Fibroblast of peridontal ligament (primary cell): ENCODE measurements around the gene DTX4.
A peak's percentile ranks its signal among the peaks of the same experiment; 100 is the strongest.

Experiments used
- DNase-seq: peaks from one replicate; pipeline ENCODE4 v3.0.0-alpha.2; 2010; ENCODE audit errors: extremely low read depth

DTX4 gene

DNA sequence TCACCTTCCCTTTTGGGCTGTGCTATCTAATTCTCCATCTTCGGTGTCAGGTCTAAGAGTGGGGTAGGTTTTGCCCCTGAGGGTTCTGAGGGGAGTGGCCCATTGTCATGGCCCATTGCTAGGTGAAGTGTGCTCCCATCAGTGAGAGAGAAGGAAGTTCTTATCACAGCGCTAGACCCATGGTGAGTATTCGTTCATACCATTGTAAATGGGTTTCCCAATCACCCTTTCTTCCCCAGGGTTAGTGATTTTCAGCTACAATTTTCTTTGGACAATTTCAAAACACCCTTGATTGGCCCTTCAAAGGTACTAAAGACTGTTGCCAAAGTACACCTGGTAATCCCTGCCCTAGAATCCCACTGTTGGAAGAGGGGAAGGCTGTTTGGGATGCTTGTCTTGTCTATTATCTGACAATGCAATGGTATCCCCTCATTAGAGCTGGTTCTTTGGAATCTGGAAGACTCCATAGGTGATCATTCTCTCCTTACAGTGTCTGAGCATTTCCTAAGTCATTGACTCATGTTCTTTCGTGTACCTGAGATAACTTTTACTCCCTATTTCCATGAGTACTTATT, 20.6 kb downstream of the DTX4 start:
- DNase-seq, result no peak

DNA sequence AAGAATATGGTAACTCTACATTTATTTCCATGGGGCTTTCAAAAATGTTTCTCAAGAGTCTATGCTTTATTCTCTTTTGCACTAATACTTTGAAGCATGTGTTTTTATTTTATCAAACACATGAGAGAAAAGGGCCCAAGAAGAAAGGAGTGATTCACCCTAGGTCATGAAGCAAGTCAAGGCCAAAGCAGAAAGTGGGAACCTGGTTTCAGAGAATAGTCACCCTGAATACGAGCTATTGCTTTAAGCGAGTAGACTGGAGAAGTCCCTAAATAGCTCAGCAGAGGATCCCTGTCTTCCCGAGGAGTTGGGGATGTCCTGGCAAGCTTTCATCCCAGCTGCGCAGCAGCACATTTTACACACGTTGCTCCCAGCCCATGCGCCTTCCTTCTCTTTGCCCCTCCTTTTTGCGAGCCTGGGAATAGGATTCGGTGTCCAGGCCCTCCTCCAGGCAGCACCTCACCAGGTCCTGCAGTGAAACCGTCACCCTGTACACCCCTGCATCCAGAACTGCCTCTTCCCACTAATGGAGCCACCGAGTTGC, 21.7 kb downstream of the DTX4 start:
- DNase-seq, result no peak

GRCh38 chr11:59195586-59195985, 23.7 kb downstream of the DTX4 start:
- no peak for DNase-seq

DNA sequence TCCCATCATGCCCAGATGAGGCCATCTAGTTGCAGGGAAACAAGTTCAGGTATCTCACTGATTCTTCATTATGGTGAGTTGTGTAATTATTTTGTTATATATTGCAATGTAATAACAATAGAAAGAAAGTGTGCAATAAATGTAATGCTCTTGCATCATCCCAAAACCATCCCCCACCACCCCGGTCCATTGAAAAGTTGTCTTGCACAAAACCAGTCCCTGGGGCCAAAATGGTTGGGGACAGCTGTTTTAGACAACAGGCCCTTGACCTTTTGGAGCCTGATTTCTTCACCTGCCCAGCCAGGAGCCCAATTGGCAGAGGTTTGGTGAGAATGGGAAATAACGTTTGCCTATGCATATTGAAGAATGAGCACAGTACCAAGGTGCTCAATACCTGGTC, 24.8 kb downstream of the DTX4 start:
- DNase-seq, result no peak

- peak; percentile 69 for DNase-seq
Measured at GRCh38 chr11:59197991-59198390, 26.1 kb downstream of the DTX4 start.

DNA sequence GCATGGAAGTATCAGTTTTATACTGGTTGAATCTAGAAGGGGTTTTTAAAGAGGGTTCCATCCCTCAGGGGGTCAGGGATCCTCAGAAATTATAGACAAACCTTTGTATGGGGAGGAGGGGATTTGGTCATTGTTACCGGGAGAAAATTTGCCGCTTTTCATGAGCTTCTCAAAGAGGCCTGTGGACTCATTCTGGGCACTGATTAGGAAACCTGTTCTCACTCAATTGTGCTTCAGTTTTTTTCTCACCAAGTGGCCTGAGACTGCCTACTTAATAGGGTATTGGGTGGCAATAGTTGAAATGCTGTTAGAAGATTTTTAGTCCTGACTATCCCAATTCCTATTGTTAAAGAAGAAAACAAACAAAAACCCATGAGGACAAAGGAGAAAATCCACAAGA, 26.8 kb downstream of the DTX4 start:
- DNase-seq, result no peak

DNA sequence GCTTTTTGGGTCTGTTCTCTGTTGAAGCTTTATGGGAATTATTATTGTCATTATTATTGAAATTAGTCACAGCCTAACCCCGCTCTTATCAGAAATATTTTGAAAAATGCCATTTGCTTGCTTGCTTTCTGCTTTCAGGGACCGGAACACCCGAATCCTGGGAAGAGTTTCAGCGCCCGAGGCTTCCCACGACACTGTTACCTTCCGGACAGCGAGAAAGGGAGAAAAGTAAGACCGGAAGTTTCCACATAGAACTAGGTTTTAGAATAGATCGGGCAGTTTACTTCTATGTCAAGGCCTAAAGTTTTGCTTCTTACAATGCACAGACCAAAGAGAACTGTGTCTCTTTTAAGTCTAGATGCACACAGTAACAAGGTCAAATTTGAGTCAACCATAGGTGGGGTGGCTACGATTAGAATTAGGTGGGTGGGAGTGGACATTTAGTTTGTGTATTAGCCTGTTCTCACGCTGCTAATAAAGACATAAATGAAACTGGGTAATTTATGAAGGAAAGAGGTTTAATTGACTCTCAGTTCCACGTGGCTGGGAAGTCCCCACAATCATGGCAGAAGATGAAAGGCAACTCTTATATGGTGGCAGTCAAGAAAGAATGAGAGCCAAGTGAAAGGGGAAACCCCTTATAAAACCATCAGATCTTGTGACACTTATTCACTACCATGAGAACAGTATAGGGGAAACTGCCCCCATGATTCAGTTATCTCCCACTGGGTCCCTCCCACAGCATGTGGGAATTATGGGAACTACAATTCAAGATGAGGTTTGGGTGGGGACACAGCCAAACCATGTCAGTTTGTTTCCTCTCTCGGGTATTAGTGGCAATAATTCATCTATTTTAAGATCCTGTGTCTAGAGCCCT, 27.9 kb downstream of the DTX4 start:
- no peak for DNase-seq

- no peak for DNase-seq
Measured at GRCh38 chr11:59200423-59200746, 28.5 kb downstream of the DTX4 start.

DNA sequence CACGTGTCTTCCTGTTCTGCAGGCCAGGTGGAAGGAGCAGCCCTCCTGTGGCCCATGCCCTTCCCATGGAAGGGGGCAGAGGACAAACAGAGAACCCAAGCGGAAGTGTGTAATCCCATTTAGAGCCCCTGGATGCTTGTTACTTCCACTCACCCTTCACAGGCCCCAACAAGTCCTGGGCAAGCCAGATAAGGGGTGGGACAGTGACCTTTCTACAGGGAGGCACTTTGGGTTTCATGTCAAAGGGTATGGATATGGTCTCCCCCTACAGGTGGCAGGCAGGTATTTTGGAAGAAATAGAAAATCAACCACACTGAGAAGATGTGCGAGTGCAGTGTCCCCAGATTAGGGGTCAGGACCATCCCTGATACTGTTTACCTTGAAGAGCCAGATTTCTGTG, 29.4 kb downstream of the DTX4 start:
- no peak for DNase-seq

DNA sequence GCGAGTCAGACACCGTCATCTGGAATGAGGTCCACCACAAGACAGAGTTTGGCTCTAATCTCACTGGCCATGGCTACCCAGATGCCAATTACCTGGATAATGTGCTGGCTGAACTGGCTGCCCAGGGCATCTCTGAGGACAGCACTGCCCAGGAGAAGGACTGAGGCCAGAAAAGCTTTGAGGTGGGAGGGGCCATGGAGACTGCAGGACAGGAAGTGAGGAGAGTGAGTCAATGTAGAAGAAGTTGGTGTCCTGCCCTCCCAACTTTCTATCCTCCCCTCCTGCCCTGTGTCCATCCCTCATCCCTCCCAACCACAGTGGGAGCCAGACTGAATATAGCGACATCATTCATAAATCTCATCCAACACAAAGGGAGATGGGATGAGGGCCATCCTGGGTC, 32.8 kb downstream of the DTX4 start:
- DNase-seq, result no peak

DNA sequence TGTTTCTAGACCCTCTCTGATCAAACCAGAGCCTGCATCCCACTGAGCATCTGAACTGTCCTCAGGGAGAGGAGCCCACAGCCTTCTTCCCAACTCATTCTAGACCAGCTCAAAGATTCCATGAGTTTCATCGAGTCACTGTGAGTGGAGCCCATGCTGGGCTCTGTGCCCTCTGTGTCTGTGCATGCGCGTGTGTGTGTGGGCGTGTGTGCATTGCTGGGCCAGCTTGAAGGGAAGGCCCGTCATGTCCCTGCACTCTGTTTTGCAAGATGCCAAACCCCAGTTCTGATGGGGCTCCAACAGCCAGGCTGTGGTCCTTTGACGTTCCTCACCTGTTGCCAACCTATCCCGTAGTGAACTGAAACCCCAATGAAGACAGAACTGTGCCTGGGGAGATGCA, 33.7 kb downstream of the DTX4 start:
- no peak for DNase-seq

GRCh38 chr11:59206635-59207034, 34.7 kb downstream of the DTX4 start:
- DNase-seq, result peak; percentile 26

GRCh38 chr11:59207988-59208451, 36.1 kb downstream of the DTX4 start:
- DNase-seq, result peak; percentile 64

GRCh38 chr11:59208956-59209355, 37.0 kb downstream of the DTX4 start:
- DNase-seq, result peak; percentile 6

DNA sequence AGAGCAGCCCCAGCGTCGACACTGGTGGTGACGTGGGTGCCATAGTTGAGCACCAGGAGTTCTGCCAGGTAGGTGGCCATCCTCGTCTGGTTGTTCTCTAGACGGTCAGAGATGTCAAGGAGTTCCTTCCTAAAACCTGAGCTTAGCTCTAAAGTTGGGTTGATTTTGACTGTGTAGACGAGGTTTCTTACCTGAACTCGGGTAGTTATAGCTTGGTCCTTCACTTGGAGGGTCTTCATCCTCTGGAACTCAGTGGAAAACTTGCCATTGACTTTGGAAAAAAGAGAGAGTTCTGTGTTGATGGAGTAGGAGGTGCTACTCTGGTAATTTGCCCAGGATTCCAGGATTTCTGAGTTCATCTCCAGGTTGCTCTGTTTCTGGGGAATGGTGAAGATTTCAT, 40.3 kb downstream of the DTX4 start:
- no peak for DNase-seq

GRCh38 chr11:59212744-59213631, 41.1 kb downstream of the DTX4 start, which contains the start of gene MPEG1:
MPEG1 (minus strand) TSS chr11:59212927; CDS start chr11:59212865, 62 bp downstream.
- DNase-seq, result no peak

DNA sequence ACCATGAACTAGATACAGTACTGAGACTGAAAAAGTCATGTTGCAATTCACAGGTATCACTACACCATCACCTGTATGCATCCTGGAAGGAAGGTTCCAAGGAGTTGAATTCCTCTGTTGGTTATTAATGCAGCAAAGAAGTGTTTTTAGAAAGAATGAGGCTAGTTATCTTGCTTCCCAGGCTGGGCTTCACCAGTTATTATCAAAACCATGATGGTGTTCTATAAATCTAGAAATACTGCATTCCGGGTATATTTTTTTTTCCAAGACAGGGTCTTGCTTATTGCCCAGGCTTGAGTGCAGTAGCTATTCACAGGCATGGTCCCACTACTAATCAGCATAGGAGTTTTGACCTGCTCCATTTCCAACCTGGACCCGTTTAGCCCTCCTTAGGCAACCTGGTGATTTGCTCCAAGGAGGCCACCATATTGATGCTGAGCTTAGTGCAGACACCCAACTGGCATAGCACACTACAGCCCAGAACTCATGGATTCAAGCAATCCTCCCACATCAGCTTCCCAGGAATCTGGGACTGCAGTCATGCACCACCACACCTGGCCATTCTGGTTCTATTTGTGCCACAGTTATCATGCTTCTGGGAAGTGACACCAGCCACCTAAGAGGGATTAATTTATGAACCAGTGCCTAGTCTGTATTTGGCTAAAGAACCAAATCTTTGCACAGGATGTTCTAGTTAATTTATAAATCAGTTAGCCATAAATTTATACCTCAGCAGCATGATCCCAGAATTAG, 42.4 kb downstream of the DTX4 start:
- no peak for DNase-seq

DNA sequence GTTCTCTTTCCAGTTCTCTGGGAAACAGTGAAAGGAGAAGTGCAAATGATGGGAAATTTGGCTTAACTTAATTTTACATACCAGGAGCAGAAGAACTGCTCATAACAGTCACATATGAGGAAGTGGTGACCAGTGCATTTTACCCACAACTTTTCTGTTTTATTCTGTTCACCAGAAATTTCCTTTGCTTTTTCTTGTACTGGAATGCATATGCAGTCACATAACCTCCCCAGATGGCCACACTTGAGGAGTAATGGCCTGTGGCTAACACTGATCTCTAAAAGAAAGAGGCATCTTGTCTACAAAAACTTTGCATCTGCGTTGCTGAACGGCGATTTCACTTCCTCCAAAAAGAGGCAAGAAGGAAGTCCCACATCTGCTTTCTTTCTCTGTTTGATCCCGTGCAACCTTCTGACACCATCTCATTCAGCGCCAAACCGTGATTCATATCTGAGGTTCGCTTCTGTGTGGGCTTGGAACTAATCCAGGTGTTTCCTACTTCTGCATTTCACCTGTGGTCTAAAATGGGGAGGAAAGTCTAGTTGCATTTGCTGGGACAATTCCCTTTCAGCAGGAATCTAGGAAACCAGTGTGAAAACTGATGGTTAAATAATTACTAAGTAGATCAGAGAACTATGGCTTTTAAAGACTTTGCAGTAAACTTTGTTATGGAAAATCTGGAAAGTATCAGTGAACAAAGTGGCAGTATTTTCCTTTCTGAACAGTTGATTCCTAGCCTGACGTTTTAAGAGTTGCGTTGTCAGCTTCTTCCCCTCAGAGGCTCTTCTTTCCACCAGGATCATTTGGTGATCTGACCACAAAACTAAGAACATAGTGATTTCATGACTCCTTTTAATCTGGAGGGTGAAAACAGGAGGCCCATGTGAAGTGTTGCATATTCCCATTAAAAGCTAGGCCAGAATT, 45.0 kb downstream of the DTX4 start:
- peak; percentile 67 for DNase-seq

GRCh38 chr11:59218319-59218718, 46.4 kb downstream of the DTX4 start:
- DNase-seq, result no peak

DNA sequence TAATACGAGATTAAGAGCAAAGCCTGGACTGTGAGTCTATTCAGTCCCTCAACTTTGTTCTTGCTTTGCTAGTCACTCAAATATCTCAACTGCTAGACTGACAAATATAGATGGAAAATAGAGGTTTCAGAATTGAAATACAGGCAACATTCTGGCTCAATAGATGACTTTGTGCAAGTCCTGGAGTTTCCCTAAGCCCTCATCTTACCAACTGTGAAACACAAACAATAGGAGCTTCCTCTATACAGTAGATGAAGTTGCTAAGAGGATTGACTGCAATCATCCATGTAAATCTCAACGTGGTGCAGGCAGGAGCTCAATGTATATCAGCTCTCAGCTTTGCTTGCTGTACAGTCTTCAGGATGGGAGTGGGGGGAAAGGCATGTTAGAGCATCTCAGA, 47.0 kb downstream of the DTX4 start:
- DNase-seq, result no peak
